Adrenal gland (tissue), 12 donors: ENCODE measurements around the gene ACVRL1. TPM values are rescaled to one million over a fixed set of nuclear protein-coding genes. Genes with fewer than 3 reads are reported as not detected.

ENCODE experiments used
- DNase-seq, 7 donors: peaks; one replicate each; pipeline ENCODE4 v3.0.0-alpha.2; 2019 to 2020
- H3K27ac ChIP-seq, 5 donors: fragments of 200-600 bp; sonication (generic) in 4 of 5; 1 replicate in 3 of 5; 2 replicates in 2 of 5; pipeline versions ENCODE4 v1.5.1 to v1.8.0; 2016 to 2020; ENCODE audit warnings: mild to moderate bottlenecking in 1 of 5
- H3K27me3 ChIP-seq: fragments of 200-600 bp; 2 replicates; pipeline ENCODE4 v1.8.0; 2021
- H3K36me3 ChIP-seq, 2 donors: fragments of 200-600 bp; replicated peaks in 1 of 2; 1 replicate in 1 of 2; 2 replicates in 1 of 2; pipeline versions ENCODE4 v1.5.1 to v1.8.0; 2018 to 2022
- H3K4me1 ChIP-seq, 2 donors: fragments of 200-600 bp; replicated peaks in 1 of 2; 1 replicate in 1 of 2; 2 replicates in 1 of 2; pipeline versions ENCODE4 v1.5.1 to v1.8.0; 2018 to 2021
- H3K4me3 ChIP-seq, 4 donors: fragments of 200-600 bp; sonication (generic) in 3 of 4; one replicate each; pipeline ENCODE4 v1.5.1; 2016 to 2018
- H3K9me3 ChIP-seq, 3 donors: fragments of 200-600 bp; sonication (generic) in 1 of 3; replicated peaks in 1 of 3; 1 replicate in 2 of 3; 2 replicates in 1 of 3; pipeline versions ENCODE4 v1.5.1 to v1.8.0; 2016 to 2021
- CTCF ChIP-seq, 6 experiments: fragments of 450-650 bp in 4 of 6; fragments of 200-600 bp in 2 of 6; sonication (generic) in 1 of 6; IDR thresholded peaks; 1 replicate in 5 of 6; 2 replicates in 1 of 6; pipeline versions ENCODE4 v1.5.1 to v1.8.0; 2016 to 2021; ENCODE audit warnings: antibody characterized with exemption in 6 of 6, mild to moderate bottlenecking in 2 of 6, moderate library complexity in 1 of 6
- POLR2A ChIP-seq, 2 donors: fragments of 450-650 bp; IDR thresholded peaks; one replicate each; pipeline ENCODE4 v1.6.1; 2017; ENCODE audit warnings: antibody characterized with exemption in 2 of 2, mild to moderate bottlenecking in 2 of 2, moderate library complexity in 1 of 2
- WGBS, 4 donors: extraction: QIAGEN DNeasy Blood & Tissue Kit in 2 of 4; methylation state at CpG; one replicate each; pipeline versions ENCODE4 v1.1.5 to v1.1.7; 2013 to 2017; 5-methylcytosine and 5-hydroxymethylcytosine counted together
- intact Hi-C, 2 donors: fragments of 100-400 bp; cut with DNase I; formaldehyde crosslinking; loops; one replicate each; pipeline versions ENCODE4 v1.14.1 to v1.15.0; 2022 to 2023
- polyA plus RNA-seq, 3 donors: library from polyadenylated mRNA; stranded (reverse); fragments of 200-250 nt in 2 of 3; fragments of 350-450 nt in 1 of 3; fragmentation: Illumina TruSeq in 1 of 3; extraction: RNeasy Lipid Tissue Mini Kit (QIAGEN cat#74804) in 1 of 3; gene quantifications; one replicate each; pipeline ENCODE4 v1.2.3, GENCODE V29; 2013 to 2014
- total RNA-seq, 9 donors: library from RNA; depleted of rRNA in 4 of 9; stranded (reverse); fragments of >200 nt in 4 of 9; fragments of 120-200 nt in 1 of 9; fragmentation: NEBNext Ultra II Directional in 1 of 9; extraction: Animal tissue kit (Norgen Biotek cat#: 25700) in 1 of 9; gene quantifications; one replicate each; pipeline versions ENCODE4 v1.1.0 to v1.2.4, GENCODE V29; 2013 to 2023
- donor health status: healthy with polysubstance abuse.
- donor health status: Bipolar disorder and iron deficiency.
- donor health status: DM: yes; HTN: yes; CAD: no.
- donor health status: DM: no; HTN: no; CAD: no.
- donor health status: DM: no; HTN: no; CAD: no.
- donor health status: DM: yes; HTN: yes; CAD: no.

ACVRL1 gene
- total and polyA plus RNA-seq, 12 donors = 7.8 to 117 (median 43.7) TPM

GRCh38 chr12:51944608-51945233 is 37.4 kb downstream of the ACVRL1 start:
- intact Hi-C loops = no loop called here
- Histone ChIP-seq H3K27me3 (no peaks in the 10 kb centered on the region), H3K9me3 (no peaks in the 10 kb centered on the region), H3K36me3 (no peaks in the 10 kb centered on the region), H3K4me1 (peaks cover 0 to 6% of the 10 kb centered on the region in 2 donors), H3K27ac (no peak overlapping the region), H3K4me3 (no peak overlapping the region)
- TF ChIP-seq CTCF (IDR thresholded peaks at IDR 0.05) (no peak), POLR2A (IDR thresholded peaks at IDR 0.05) (no peak)
- DNase-seq = no peak
- 83 to 97% (median 90%) methylated on average over 1 of the region's 1 CpG for WGBS, 4 donors

GRCh38 chr12:51947246-51947996 is 40.1 kb downstream of the ACVRL1 start:
- Histone ChIP-seq H3K36me3 (no peaks in the 10 kb centered on the region), H3K9me3 (no peaks in the 10 kb centered on the region), H3K27ac (no peak overlapping the region), H3K4me1 (peaks cover 6 to 8% of the 10 kb centered on the region in 2 donors), H3K27me3 (no peaks in the 10 kb centered on the region), H3K4me3 (no peak overlapping the region)
- TF ChIP-seq CTCF (IDR thresholded peaks at IDR 0.05) (no peak), POLR2A (IDR thresholded peaks at IDR 0.05) (no peak)
- intact Hi-C loops = no loop called here
- 86 to 96% (median 88%) methylated on average over 8 of the region's 8 CpGs for WGBS, 4 donors
- no peak for DNase-seq

GRCh38 chr12:51948066-51948465 is 40.8 kb downstream of the ACVRL1 start:
- WGBS, 4 donors = 81 to 91% (median 85%) methylated on average over 6 of the region's 6 CpGs
- intact Hi-C loops = no loop called here
- Histone ChIP-seq H3K9me3 (no peaks in the 10 kb centered on the region), H3K4me1 (peaks cover 6 to 13% of the 10 kb centered on the region in 2 donors), H3K27me3 (no peaks in the 10 kb centered on the region), H3K36me3 (no peaks in the 10 kb centered on the region), H3K4me3 (no peak overlapping the region), H3K27ac (no peak overlapping the region)
- no peak for TF ChIP-seq CTCF (IDR thresholded peaks at IDR 0.05)
- no peak for TF ChIP-seq POLR2A (IDR thresholded peaks at IDR 0.05)
- no peak for DNase-seq

GRCh38 chr12:51949342-51950030 is 42.2 kb downstream of the ACVRL1 start:
- H3K9me3 ChIP-seq = no peaks in the 10 kb centered on the region
- peaks cover 11 to 27% of the 10 kb centered on the region in 2 donors for H3K4me1 ChIP-seq
- H3K4me3 ChIP-seq = no peak overlapping the region
- no peaks in the 10 kb centered on the region for H3K36me3 ChIP-seq
- TF ChIP-seq CTCF (IDR thresholded peaks at IDR 0.05) (no peak), POLR2A (IDR thresholded peaks at IDR 0.05) (no peak)
- no peak for DNase-seq
- no peaks in the 10 kb centered on the region for H3K27me3 ChIP-seq
- intact Hi-C loops = no loop called here
- H3K27ac ChIP-seq = no peak overlapping the region
- WGBS, 4 donors = 79 to 85% (median 81%) methylated on average over 5 to 6 of the region's 6 CpGs
